ENCODE results near the gene STK39. TPM values are rescaled to one million over a fixed set of nuclear protein-coding genes. Genes with fewer than 3 reads are reported as not detected.

The STK39 gene
- total RNA-seq, 1 donor from 2014 or later, result 23.4 TPM

DNA sequence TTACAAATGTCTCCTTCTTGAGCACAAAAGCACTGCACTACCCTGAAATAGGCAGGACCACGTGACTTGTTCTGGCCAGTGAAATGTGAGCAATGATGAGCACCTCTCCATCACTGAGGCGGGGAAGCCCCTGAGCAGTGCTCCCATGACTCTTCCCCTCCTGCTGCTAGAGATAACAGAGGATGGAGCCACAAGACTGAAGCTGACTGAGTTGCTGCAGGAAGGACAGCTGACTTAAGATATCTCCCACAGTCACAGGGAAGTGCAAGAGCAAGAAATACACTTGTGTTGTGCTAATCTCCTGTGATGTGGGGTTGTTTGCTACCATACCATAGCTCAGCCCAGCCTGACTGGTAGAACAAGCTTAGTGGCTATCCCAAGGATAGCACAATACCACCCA lies 38.7 kb downstream of the STK39 start:
- no peak for DNase-seq

DNA sequence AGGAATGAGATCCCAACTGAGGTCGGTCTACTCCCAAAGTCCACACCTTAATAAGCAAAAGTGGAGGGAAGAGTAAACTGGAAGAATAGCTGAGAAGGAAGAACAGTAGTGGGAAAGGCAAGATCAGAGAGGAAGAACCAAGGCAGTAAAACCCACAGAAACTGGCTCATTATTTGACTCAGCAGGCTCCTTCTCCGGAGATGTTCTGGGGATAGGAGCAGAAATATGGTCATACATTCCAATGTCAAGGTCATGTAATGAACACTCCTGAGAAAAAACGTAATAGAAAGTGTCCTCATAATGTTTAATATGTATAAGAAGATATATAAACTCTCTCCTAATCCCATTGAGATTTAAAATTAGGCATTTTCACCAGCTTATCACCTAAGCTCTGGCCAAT lies 39.5 kb downstream of the STK39 start:
- no peak for DNase-seq

DNA sequence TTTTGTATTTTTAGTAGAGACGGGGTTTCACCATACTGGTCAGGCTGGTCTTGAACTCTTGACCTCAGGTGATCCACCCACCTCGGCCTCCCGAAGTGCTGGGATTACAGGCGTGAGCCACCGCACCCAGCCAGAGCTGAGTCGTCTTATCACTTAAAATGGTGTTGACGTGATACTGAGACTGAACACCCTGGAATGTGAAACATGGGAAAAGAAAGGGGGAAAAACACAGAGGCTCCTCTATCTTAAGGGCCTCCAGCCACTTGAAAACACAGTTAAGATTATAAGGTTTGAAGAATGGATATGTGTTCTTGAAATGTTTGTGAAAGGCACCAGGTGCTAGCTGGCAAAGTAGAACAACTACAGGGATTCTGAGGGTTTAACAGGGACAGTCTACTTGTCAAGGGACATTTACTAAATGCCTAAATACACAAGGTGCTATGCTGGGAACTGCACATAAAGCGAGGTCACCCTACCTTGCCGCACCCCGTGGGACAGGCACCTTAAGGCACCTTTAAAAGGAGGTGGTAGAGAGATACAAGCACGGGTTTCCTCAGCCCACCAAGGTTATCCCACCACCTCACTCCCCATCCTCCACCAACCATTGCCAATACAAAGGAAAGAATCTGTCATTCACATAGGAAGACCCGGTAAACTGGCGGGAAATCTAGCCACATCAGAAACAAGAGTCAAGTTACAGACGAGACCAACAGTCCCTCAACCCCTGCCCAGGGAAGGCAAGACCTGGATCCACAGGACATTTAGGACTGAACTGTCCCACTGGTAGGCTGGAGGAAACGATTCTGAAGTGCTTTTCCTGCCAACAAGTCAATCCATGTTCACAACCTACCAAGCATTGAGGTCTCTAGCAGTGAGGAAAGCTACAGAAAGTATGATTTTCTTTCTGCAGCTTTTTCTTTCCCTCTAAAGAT lies 43.4 kb downstream of the STK39 start:
- DNase-seq, result no peak

DNA sequence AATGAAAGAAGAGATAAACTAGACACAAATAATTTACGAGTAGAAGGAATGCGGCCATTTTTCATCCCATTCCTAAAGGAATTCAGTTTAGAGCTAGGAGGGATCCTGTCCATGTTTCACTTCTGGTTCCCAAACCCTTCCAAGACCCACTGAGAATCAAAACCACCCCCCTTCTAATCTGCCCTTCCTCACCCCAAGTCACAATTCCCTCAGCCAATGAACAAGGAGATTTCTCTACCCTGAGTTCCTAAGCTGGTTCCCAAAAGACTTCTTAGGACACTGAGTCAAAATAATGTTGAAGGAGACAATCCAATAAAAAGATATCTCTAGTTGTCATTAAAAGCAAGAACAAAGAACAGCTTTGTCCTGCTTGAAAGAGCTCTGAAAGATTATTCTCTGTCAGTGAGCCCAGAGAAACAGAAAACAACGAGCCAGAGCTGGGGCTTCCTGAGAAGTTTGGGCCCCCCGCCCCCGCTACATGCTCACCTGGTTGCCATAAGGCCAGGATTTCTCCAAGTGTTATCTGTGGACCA lies 45.7 kb downstream of the STK39 start:
- DNase-seq, result no peak

DNA sequence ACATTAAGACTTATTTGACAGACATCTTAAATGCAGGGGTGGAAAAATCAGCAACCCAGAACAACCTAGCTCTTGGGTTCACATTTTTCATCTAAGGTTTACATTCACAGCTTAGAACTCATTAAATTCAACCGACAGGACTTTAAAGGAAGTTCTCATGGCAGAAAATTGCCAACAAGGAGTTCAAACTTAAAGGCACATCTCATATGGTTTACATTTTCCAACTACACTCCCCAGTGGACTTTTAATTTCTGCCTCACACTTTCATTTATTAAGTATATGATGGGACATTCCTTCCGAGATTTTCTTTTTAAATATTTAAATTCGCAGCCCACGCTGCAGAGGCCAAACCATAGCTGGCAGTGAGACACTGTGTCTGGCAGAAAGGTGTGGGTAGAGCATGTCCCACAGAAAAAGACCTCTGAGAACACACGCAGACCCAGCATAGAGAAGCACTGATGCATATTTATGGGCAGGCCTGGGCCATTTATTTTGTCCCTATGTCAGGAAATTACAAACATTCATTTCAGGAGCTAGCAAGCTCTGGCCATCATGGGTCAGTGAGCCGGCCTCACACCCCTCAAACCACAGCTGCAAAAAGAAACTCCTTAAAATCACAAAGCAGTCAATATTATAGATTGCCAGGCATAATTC lies 46.3 kb downstream of the STK39 start:
- DNase-seq, result no peak

DNA sequence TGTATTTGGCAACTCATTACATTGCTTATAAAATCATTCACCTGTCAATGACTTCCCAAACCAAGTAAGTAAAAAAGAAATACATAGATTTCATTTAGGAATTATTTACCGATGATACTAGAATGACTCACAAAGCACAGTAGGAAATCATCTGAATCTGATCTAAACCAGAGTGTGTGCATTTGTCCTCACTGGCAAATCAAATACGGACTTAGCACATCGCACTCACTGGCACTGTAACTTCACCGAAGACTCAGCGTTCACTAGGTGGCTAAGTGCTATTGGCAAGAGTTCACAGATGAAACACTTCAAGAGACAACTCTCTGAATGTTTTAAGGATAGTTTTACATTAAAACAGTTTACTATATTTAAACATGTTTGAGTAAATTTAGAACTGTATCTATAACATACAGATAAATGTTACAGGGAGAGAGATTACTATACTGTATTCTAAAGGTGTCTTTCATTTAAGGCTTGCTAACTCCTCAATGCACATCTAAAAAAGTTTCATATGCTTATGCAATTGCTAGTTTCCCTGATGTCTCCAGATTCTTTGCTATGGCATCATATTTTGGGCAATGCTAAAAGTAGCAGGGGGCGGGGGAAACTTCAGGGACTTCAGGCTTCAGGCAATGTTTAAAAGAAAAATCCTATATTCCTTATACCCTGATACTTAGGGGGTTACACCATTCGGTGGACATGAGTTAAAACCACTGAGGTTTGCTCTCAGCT lies 48.8 kb downstream of the STK39 start:
- no peak for DNase-seq

DNA sequence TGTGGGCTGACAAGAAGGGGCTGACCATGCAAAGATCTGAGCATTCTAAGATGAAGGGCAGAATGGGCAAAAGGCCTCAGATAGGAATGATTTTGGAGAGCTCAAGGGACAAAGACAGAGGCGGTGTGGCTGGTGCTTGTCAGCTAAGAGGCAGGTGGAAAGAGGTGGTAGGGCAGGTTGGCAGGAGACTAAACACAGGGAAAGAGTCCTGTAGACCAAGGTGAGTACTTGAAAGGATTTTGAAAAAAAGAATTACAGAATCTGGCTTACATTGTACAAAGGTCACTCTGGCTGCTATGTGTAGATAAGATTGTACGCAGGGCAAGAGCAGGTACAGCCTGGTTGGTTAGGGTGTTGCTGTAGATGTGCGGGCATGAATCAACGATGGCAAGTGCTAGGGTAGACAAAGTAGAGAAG lies 50.6 kb downstream of the STK39 start:
- no peak for DNase-seq

DNA sequence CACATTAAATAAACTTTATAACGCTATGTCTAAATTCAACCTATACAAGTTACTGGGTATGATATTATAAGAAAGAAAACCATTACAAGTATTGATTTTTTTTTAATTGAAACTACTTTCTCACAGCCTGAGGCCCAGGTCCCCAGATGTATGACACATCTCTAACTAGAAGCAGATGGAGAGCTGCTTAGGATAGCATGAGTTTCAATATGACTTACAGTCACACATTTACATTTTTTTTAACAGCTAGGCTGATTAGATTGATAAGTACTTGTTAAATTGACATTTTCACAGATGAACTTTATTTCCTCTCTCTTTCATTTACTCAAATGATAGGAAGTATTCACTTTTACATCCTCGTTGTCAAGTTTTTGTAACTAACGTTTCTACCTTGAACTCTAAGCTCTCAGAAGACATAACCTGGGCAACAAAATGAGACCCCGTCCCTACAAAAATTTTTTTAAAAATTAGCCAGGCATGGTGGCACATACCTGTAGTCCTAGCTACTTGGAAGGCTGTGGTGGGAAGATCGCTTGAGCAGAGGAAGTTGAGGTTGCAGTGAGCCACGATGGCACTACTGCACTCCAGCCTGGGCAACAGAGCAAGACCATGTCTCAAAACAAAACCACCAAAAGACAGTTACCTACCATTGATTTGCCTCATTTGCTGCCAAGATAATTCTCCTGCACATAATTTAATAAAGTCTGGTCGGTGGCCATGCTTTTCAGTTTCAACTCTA lies 52.4 kb downstream of the STK39 start:
- no peak for DNase-seq

DNA sequence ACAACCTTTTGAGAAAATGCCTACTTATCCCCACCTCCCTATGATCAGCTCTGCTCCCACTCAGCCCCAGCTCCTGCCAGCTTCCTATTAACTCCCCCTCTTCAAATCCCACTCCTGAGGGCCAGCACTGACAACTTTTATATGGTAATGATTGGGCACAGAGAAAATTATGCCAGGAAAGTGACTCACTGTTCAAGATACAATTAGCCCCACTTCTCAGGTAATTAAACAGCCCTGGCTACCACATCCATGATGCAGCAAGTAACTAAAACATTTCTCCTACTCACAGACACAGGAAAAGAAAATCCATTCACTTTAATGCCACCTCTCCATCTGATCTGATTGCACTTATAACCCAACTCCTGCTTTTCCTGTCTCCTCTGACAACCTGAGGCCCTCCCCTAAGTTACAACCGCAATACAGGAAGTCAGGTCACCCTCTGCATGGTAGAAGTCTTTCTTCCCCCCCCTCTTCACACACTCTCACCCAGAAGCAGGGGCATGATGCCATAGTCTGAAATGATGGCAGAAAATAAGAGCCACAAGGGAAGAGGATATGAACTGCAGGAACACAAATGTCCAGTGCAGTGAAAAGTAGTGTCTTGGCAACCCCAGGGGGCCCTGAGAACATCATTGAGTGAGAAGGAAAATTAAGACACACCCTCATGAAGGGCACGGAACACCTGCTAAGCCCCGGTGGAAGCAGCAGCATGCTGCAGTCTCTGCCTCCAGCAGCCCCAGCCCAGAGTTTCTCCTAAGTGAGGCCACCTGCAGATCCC lies 54.4 kb downstream of the STK39 start:
- no peak for DNase-seq

DNA sequence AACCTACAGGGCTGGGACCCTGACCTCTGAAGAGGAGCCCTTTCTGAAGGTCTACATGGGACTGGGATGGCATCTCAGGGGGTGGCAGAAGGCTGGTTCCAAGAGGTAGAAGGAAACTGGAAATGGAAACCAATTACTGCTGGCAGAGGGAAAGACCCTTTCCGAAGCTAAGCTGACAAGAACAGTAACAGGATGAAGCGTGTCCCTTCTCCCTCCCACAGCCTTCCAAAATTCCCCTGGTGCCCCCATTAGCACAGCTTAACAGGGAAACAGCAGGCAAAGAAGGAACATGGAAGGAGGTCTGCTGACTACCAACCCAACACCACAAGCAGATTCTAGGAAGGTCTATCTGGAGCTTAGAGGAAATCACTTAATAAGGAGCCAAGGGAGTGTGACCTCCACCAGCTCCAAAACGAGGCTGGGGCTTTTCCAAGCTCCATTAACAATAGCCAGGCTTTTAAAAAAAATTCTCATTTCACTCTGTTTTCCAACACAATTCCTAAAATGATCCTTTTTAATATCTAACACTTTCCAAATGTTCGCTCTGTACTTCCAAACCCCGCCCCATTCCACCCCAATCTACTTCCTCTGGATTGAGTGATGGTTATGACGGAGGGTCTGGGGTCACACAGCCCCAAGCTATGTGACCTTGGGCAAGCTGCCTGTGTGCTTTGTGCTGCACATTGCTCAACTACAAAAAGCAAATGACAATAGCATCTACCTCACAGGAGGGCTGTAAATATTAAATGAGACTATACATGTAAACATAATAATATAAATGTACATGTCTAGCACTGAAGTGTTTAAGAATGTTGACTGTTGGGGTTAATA lies 55.2 kb downstream of the STK39 start:
- DNase-seq, result peak; percentile 29

DNA sequence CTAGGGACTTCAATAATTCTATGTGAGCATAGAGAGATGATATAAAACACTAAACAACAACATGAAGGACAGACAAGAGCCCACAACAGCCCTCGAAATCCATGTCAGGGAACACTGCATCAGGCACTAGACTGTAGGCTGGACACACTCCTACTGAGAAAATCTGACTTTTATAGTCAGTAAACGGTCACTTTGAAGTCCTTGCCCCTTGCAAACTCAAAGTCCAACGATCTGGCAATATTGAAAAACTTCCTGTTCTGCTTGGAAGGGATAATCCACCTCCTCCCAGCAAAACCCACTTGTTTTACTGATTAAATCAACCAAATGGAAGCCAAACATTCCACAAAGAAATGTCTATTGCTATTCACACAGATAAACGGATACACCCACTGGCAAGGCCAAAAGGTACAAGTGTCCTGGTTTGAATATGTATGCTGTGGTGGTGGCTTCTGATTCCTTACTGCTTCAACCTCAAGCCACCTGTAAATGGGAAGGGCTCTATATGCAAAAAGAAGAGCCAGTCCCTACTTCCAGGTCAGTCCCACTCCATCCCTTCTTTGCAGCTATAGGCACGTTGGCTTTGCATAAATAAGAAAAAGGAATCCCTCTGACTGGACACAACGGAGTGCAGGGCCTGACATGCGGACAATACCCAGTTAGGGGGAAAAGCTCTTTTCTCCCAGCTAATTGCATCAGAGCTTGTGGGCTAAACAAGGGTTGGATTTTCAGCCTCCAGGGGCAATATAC lies 56.6 kb downstream of the STK39 start:
- no peak for DNase-seq

DNA sequence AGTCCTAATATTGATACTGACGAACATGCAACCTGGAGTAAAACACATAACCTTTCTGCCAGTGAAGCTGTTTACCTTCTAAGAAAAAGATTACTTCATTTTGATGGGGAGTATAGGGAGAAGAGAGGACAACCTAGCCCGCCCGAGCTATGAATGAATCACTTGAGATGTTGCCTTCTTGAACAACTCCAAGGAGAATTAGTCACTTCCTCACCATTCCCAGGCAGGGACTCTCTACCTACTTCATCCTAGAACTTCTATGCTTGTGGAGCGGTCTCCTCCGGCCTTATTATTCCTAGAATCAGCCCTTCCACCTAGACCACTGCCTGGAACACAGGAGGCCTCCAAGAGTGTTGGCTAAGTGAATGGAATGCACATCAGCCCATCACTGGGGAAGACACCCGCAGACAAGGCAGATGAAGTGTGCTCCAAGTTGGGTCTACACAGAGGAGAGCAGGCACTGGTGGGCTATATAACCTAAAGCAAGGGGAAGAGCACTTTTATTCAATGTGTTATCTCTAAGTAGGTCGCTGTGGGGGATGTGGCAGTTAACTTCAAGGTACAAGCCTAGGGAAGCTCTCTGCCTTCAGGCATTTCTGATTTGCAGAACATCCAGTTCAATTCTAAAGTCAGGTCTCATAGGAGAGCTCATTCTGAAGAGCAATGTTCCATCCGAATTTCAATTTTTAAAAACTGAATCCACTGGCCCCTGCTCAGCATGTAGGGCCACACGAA lies 57.4 kb downstream of the STK39 start:
- DNase-seq, result no peak

DNA sequence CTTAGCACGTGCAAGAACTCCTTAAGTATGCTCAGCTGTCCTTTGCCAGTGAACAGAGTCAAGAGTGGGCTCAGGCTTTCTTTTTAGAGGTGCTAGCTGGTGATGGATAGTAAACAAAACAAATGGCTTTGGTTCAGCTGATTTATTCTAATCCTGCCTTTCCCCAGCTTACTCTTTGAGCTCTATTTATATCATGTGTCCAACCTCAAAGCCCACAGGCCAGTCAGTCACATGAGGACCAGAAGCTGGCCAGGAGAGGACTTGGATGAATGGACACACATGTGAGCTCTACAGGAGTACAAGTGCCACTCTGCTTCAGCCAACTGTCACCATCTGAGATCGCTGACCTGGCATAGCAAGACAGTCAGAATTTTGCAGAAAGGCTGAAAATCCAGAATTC lies 59.4 kb downstream of the STK39 start:
- DNase-seq, result no peak

DNA sequence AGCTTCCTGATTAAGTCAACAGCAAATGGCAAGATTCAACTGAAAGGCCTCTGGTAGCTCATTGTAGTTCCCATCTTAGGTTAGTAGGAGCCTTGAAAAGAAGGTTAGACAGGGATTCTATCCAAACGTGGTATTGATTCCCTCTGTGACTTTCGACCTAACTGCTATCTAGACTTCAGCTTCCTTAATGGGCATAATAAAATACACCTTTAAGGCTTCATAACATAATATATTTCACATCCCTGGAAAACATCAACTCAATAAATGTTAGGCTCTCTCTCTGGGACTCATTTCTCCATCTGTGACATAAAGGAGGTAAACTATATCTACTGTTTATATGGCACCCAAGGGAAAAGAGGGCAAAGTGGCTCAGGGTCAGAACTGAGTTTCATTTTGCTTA lies 60.9 kb downstream of the STK39 start:
- no peak for DNase-seq

DNA sequence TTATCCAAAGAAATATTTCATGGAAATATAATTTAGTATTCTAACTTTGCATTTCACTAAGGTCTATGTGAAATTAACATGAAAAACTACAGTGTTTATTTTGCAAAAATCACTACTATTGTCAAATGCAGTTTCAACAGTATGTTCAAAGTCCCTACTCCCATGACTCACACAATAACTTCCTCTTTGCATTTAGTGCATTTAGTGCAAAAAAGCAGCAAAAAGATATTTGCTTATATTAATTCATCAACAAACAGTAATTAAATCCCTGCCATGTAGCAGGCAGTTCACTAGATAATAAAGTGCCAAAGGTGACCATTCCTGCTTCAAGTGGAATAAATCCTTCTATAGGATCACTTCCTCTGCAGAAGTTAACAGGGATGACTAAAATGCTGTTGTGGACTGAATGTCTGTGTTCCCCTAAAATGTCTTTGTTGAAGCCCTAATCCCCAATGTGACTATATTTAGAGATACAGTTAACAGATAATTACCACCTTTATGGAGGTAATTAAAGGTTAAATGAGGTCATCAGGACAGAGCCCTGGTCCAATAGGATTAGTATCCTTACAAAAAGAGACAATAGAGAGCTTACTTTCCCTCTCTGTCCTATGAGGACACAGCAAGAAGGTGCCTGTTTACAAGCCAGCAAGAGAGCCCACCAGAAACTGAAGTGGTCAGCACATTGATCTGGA lies 61.7 kb downstream of the STK39 start:
- DNase-seq, result no peak

DNA sequence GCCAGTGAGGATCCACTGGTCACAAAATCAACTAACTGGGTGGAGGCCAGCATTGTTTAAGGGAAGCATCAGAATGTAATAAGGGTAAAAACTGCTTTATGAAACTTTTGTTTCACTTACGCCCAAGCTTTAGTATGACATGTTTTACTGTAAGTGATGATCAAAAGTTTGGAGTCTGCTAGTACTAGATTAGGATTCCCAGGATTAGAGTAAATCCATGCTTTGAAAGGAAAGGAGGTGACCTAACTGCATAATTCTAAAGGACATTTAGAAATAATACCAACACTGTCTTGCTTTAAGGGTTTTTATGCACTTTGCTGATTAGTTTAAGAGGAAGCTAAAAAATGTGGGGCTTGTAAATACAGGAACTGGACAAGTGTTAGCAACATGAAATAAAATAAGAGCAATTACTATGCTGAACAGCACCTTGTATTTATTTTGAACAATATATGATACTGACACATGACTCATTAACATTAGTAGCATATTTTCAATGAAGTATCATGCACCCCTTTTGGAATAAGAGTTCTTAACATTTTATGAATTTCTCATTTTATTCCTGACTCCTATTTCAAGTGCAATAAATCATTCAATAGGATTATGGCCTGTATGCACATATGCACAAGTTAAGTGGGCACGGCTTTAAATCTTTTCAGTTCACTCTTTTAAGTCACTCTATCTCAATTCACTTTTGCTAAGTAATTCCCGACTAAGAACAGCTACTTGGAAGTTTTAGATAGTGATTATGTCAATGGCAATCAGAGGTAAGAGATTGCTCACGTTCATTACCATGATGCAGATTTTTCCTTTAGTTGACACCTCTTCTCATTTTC lies 62.5 kb downstream of the STK39 start:
- DNase-seq, result no peak

DNA sequence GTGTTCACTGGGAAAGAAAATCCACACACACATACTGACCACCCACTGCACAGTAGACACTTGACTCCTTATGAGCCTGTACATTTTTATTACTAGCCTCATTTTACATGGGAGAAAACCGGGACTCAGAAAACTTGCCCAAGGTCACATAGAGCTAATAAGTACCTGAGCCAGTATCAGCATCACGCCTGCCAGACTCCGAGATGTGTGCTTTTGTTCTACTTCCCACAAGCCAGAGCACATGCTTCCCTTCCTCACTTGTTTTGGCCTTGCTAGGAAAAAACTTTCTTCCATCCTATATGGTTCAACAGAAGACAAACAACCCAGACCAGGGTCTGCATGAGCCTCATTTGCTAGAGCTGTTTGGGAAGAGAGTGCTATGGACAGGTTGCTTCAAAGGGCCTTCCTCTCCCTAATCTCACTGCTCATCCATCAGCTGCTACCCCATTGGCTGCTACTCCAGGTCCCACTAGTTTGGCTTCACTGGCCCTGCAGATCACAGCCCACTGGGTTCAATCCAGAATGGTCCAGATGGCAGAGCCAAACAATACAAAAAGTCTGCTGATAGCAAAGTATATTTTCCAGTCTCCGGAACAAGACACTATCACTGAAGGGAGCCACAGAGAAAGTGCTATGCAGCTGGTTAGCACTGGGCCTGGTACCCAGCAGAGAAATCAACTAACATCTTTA lies 63.9 kb downstream of the STK39 start:
- no peak for DNase-seq

Data from skin of body (tissue), 2 donors.